Endothelial cell of umbilical vein (primary cell): ENCODE results near the gene ARL6IP4. TPM values are rescaled to one million over a fixed set of nuclear protein-coding genes. Genes with fewer than 3 reads are reported as not detected.

Experiments
- BruUV-seq: library from RNA; stranded (reverse); fragments of 400-500 nt; replicated peaks from 2 replicates; lab custom pipeline; 2021; lab: Mats Ljungman, UMichigan
- CTCF ChIA-PET: fragments of 300-600, 350-600 bp; sonication (Branson Sonifier 250); formaldehyde crosslinking; loops from one replicate; lab custom pipeline; 2021; ENCODE audit warnings: antibody characterized with exemption, inconsistent platforms; lab: Charles Lee
- POLR2A ChIA-PET: fragments of 300-600, 350-600 bp; sonication (Branson Sonifier 250); formaldehyde crosslinking; loops from one replicate; lab custom pipeline; 2021; ENCODE audit warnings: antibody characterized with exemption, inconsistent platforms; lab: Charles Lee
- DNase-seq: peaks from one replicate; pipeline ENCODE4 v3.0.0-alpha.2; 2011; ENCODE audit warnings: low read depth, low spot score
- FAIRE-seq: peaks from 2 replicates; lab custom pipeline; 2011; peaks lifted over from hg19 to GRCh38; lab: Jason Lieb, UNC
- H2AFZ ChIP-seq: 2 replicates; pipeline ENCODE4 v1.6.0; 2012; ENCODE audit warnings: low read depth, low read length, control low read depth, inconsistent platforms
- H3K27ac ChIP-seq: 2 replicates; pipeline ENCODE4 v1.5.1; 2011; ENCODE audit warnings: low read depth, mild to moderate bottlenecking, control low read depth, low read length, moderate library complexity; ENCODE audit not compliant: insufficient read depth
- H3K27me3 ChIP-seq, 2 experiments: 2 replicates each; pipeline versions ENCODE4 v1.6.0 to v1.6.1; 2011; ENCODE audit warnings: low read length in 2 of 2, mixed read lengths in 1 of 2; ENCODE audit not compliant: control insufficient read depth in 2 of 2, insufficient read depth in 2 of 2
- H3K36me3 ChIP-seq, 2 experiments: 2 replicates in 1 of 2; 3 replicates in 1 of 2; pipeline ENCODE4 v1.5.1; 2011; ENCODE audit warnings: low read length in 2 of 2, mild to moderate bottlenecking in 1 of 2, moderate library complexity in 1 of 2; ENCODE audit not compliant: control insufficient read depth in 2 of 2, insufficient read depth in 2 of 2; ENCODE audit errors: extremely low read depth in 1 of 2
- H3K4me1 ChIP-seq: 3 replicates; pipeline ENCODE4 v1.5.1; 2011; ENCODE audit warnings: mild to moderate bottlenecking, low read length; ENCODE audit not compliant: control insufficient read depth, insufficient read depth; ENCODE audit errors: extremely low read depth
- H3K4me2 ChIP-seq: 2 replicates; pipeline ENCODE4 v1.6.1; 2011; ENCODE audit warnings: low read length, control low read depth, mixed read lengths; ENCODE audit not compliant: insufficient read depth
- H3K4me3 ChIP-seq, 3 experiments: fragments of 200-600 bp in 1 of 3; sonication (generic), shearing (Covaris generic) in 1 of 3; replicated peaks in 1 of 3; 2 replicates each; pipeline ENCODE4 v1.5.1; 2011 to 2016; ENCODE audit warnings: control low read depth in 3 of 3, low read length in 3 of 3, mild to moderate bottlenecking in 2 of 3, inconsistent platforms in 1 of 3, low read depth in 1 of 3, moderate library complexity in 1 of 3; ENCODE audit not compliant: insufficient read depth in 1 of 3
- H3K79me2 ChIP-seq: 2 replicates; pipeline ENCODE4 v1.6.0; 2012; ENCODE audit warnings: low read length, inconsistent platforms; ENCODE audit not compliant: control insufficient read depth, insufficient read depth
- H3K9ac ChIP-seq: replicated peaks from 2 replicates; pipeline ENCODE3; 2011; ENCODE audit warnings: low read length, control low read depth; ENCODE audit not compliant: insufficient read depth; ENCODE audit errors: extremely low read depth
- H3K9me1 ChIP-seq: replicated peaks from 3 replicates; pipeline ENCODE4 v1.6.0; 2011; ENCODE audit warnings: mild to moderate bottlenecking, low read length; ENCODE audit not compliant: control insufficient read depth, insufficient read depth; ENCODE audit errors: extremely low read depth
- H3K9me3 ChIP-seq: replicated peaks from 2 replicates; pipeline ENCODE4 v1.5.1; 2012; ENCODE audit warnings: low read length, inconsistent platforms; ENCODE audit not compliant: control insufficient read depth, insufficient read depth
- H4K20me1 ChIP-seq: replicated peaks from 2 replicates; pipeline ENCODE3; 2011; ENCODE audit warnings: mild to moderate bottlenecking, low read length; ENCODE audit not compliant: control insufficient read depth, insufficient read depth; ENCODE audit errors: extremely low read depth
- CTCF ChIP-seq, 2 donors: IDR thresholded peaks; 1 replicate in 1 of 2; 2 replicates in 1 of 2; pipeline ENCODE4 v1.5.1; 2011; ENCODE audit warnings: low read length in 2 of 2, mild to moderate bottlenecking in 2 of 2, moderate library complexity in 2 of 2, control low read depth in 1 of 2, inconsistent platforms in 1 of 2, low read depth in 1 of 2; ENCODE audit not compliant: insufficient read depth in 1 of 2; ENCODE audit errors: extremely low read depth in 1 of 2
- FOS ChIP-seq: IDR thresholded peaks from 2 replicates; pipeline ENCODE4 v1.6.1; 2011; ENCODE audit warnings: mild to moderate bottlenecking, low read length, moderate library complexity, borderline replicate concordance; ENCODE audit not compliant: insufficient read depth
- GATA2 ChIP-seq: IDR thresholded peaks from 2 replicates; pipeline ENCODE4 v1.7.0; 2011; ENCODE audit warnings: low read depth, mild to moderate bottlenecking, moderate library complexity, mixed read lengths, low read length; ENCODE audit not compliant: insufficient read length, insufficient read depth
- JUN ChIP-seq: IDR thresholded peaks from 2 replicates; pipeline ENCODE4 v1.6.1; 2011; ENCODE audit warnings: borderline replicate concordance, low read depth; ENCODE audit not compliant: insufficient read length, insufficient read depth
- MYC ChIP-seq: IDR thresholded peaks from one replicate; pipeline ENCODE4 v1.6.1; 2011; ENCODE audit warnings: mild to moderate bottlenecking, low read depth, low read length
- POLR2A ChIP-seq: IDR thresholded peaks from 2 replicates; pipeline ENCODE4 v1.6.1; 2012; ENCODE audit warnings: low read depth, mild to moderate bottlenecking, control low read depth, low read length
- POLR2AphosphoS5 ChIP-seq: IDR thresholded peaks from 2 replicates; pipeline ENCODE4 v1.6.1; 2012; ENCODE audit warnings: low read depth, mild to moderate bottlenecking, control low read depth, low read length, moderate library complexity; ENCODE audit not compliant: insufficient read depth
- dilution Hi-C: fragments of 300-500 bp; cut with MboI; formaldehyde crosslinking; loops from one replicate; pipeline ENCODE4 v1.15.0; 2019; ENCODE audit warnings: low sequenced_read_pairs; ENCODE audit not compliant: extremely low pct_ligation_motif_present
- intact Hi-C: fragments of 100-400 bp; cut with micrococcal nuclease; formaldehyde crosslinking; loops from one replicate; pipeline ENCODE4 v1.10.0; 2022
- polyA plus RNA-seq, 4 experiments: library from polyadenylated mRNA; depleted of rRNA in 3 of 4; stranded (reverse) in 3 of 4; unstranded in 1 of 4; fragments of >200 nt; gene quantifications; 2 replicates each; pipeline versions ENCODE4 v1.2.1 to v1.2.3, GENCODE V29; 2011 to 2012; ENCODE audit warnings: missing spikeins in 1 of 4
- total RNA-seq: library from RNA; stranded (reverse); gene quantifications from 2 replicates; pipeline ENCODE4 v1.2.3, GENCODE V29; 2021

The ARL6IP4 gene
- total and polyA plus RNA-seq, 2 donors (not counting 3 experiments of a cell fraction or from before 2014, with no cell fraction given), result 193 to 226 TPM

DNA sequence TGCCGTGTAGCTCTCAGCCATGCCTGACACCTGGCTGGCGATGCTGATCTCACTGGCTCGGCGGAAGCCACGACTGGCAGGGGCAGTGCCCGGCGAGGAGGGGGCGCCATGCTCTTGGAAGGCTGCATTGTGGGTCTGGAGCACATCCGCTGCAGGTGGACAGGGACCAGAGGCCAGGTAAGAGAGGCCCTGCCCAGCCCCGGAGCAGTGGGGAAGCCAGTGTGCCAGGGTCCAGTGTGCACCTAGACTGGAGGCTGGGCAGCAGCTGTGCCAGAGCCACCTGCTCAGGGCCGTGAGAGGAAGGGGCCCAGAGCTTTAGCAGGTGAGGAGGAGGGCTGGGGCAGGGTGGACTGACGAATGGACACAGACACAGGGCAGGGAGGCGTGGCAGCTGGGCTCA is 10.1 kb downstream of the ARL6IP4 start:
- Histone ChIP-seq H3K9ac (no peak overlapping the region), H3K36me3 (peaks cover 0 to 3% of the 10 kb centered on the region in 2 experiments), H3K79me2 (no peaks in the 10 kb centered on the region), H3K9me1 (no peaks in the 10 kb centered on the region), H3K9me3 (no peaks in the 10 kb centered on the region), H3K27ac (no peak overlapping the region), H3K4me2 (no peak overlapping the region), H2AFZ (no peak overlapping the region), H4K20me1 (no peaks in the 10 kb centered on the region), H3K4me1 (no peaks in the 10 kb centered on the region), H3K27me3 (no peaks in the 10 kb centered on the region), H3K4me3 (no peak overlapping the region)
- BruUV-seq, result no TSS peak
- CTCF ChIA-PET, result interaction anchor here (0.7 to 1.3 kb wide), 2 partner anchors 29 to 248 kb away, joined by 3 to 5 read pairs; no protein-coding TSS in a partner anchor
- TF ChIP-seq POLR2A, result no peak
- intact Hi-C loops, result no loop called here
- dilution Hi-C loops, result no loop called here
- FAIRE-seq, result no peak
- DNase-seq, result no peak
- POLR2A ChIA-PET, result interaction anchor here (1.8 kb wide), 1 partner anchor 242 kb away, joined by 5 read pairs; the partner anchor contains the start of genes MPHOSPH9 and MTRFR

GRCh38 chr12:122990961-122991622 is 10.6 kb downstream of the ARL6IP4 start:
- Histone ChIP-seq H3K79me2 (no peaks in the 10 kb centered on the region), H3K9ac (no peak overlapping the region), H3K27ac (no peak overlapping the region), H2AFZ (no peak overlapping the region), H3K4me1 (no peaks in the 10 kb centered on the region), H3K4me2 (no peak overlapping the region), H3K9me1 (no peaks in the 10 kb centered on the region), H3K27me3 (no peaks in the 10 kb centered on the region), H3K4me3 (no peak overlapping the region), H4K20me1 (no peaks in the 10 kb centered on the region), H3K9me3 (no peaks in the 10 kb centered on the region), H3K36me3 (peaks cover 0 to 3% of the 10 kb centered on the region in 2 experiments)
- FAIRE-seq (no peak), DNase-seq (no peak)
- BruUV-seq, result no TSS peak
- TF ChIP-seq FOS, result no peak
- TF ChIP-seq JUN, result no peak
- TF ChIP-seq POLR2AphosphoS5, result no peak
- TF ChIP-seq GATA2, result no peak
- no peak for TF ChIP-seq POLR2A
- TF ChIP-seq CTCF (IDR thresholded peaks at IDR 0.05; ENCODE audit: extremely low read depth in 1 of 2, insufficient read depth in 1 of 2, low read depth in 1 of 2, low read length in 2 of 2), result no peak
- TF ChIP-seq MYC, result no peak
- intact Hi-C loops, result no loop called here
- ChIA-PET CTCF (no interaction called here), POLR2A (interaction anchor here (1.8 kb wide), 1 partner anchor 242 kb away, joined by 5 read pairs; the partner anchor contains the start of genes MPHOSPH9 and MTRFR)
- dilution Hi-C loops, result no loop called here
